Measurements from ENCODE around the gene CUX1.

CUX1 gene

GRCh38 chr7:101899616-101900015 is 82.2 kb downstream of the CUX1 start:
- no peak for DNase-seq (ENCODE audit: low read depth, low spot score)
- no peak for TF ChIP-seq CTCF (IDR thresholded peaks at IDR 0.05; ENCODE audit: low read depth, low read length)
- peak overlapping the region; percentile 36 for H3K4me3 ChIP-seq (ENCODE audit: low read depth, low read length)
- in situ Hi-C loops (cut with HindIII; ENCODE audit: low sequenced_read_pairs): no loop called here

DNA sequence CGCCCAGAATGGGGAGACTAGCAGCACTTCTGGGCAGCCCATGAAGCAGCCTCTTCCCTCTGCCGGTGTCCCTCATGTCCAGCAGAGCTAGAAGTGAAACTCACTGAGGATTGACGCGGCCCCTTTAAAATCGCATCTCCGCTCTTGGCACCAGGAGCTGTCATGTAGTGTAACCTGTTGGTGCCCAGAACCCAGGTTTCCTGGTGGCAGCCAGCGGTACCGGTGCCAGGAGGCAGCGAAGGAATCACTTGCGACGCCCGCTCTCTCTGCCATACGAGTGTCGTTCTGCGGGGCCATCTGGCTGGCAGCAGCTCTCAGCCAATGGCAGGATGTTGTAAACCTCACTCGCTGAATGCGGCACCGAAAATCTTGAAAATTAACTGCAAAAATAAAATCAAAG is 82.7 kb downstream of the CUX1 start:
- in situ Hi-C loops (cut with HindIII; ENCODE audit: low sequenced_read_pairs): no loop called here
- peak overlapping the region; percentile 36 for H3K4me3 ChIP-seq (ENCODE audit: low read depth, low read length)
- peak; percentile 8 for TF ChIP-seq CTCF (IDR thresholded peaks at IDR 0.05; ENCODE audit: low read depth, low read length)
- no peak for DNase-seq (ENCODE audit: low read depth, low spot score)

GRCh38 chr7:101901661-101902491 is 84.5 kb downstream of the CUX1 start:
- in situ Hi-C loops (cut with HindIII; ENCODE audit: low sequenced_read_pairs): no loop called here
- TF ChIP-seq CTCF (IDR thresholded peaks at IDR 0.05; ENCODE audit: low read depth, low read length): no peak

GRCh38 chr7:101902680-101903514 is 85.5 kb downstream of the CUX1 start:
- in situ Hi-C loops (cut with HindIII; ENCODE audit: low sequenced_read_pairs): no loop called here
- DNase-seq (ENCODE audit: low read depth, low spot score): no peak
- no peak overlapping the region for H3K4me3 ChIP-seq (ENCODE audit: low read depth, low read length)

More at GRCh38 chr7:101901661-101902491, 84.5 kb downstream of the CUX1 start:
- peak; percentile 44 for DNase-seq (ENCODE audit: low read depth, low spot score)
- no peak overlapping the region for H3K4me3 ChIP-seq (ENCODE audit: low read depth, low read length)

DNA sequence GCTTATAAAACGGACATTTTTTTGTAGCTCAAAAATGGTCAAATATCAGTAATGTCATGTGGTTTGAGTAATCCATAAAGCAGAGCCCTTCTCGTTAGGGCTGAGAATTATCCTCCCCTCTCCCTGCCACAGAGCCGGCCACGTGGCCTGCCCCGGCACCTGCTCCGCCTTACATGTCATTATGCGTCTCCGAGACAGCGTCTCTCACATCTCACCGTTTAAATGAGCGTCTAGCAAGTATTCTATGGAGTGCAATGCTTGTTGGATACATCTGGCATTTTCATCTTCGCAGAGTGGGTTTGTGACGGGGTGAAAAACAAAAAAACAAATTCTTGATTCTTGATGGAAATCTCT is 86.1 kb downstream of the CUX1 start:
- in situ Hi-C loops (cut with HindIII; ENCODE audit: low sequenced_read_pairs): no loop called here
- TF ChIP-seq CTCF (IDR thresholded peaks at IDR 0.05; ENCODE audit: low read depth, low read length): no peak
- no peak overlapping the region for H3K4me3 ChIP-seq (ENCODE audit: low read depth, low read length)
- no peak for DNase-seq (ENCODE audit: low read depth, low spot score)

More at GRCh38 chr7:101902680-101903514, 85.5 kb downstream of the CUX1 start:
- no peak for TF ChIP-seq CTCF (IDR thresholded peaks at IDR 0.05; ENCODE audit: low read depth, low read length)

GRCh38 chr7:101904019-101904418 is 86.6 kb downstream of the CUX1 start:
- TF ChIP-seq CTCF (IDR thresholded peaks at IDR 0.05; ENCODE audit: low read depth, low read length): no peak
- no peak for DNase-seq (ENCODE audit: low read depth, low spot score)
- in situ Hi-C loops (cut with HindIII; ENCODE audit: low sequenced_read_pairs): no loop called here

More at GRCh38 chr7:101904019-101904418, 86.6 kb downstream of the CUX1 start:
- H3K4me3 ChIP-seq (ENCODE audit: low read depth, low read length): no peak overlapping the region
